Measurements from ENCODE around the gene MOV10.
"Not testable (repeated sequence)": the region's sequence is repeated elsewhere in the genome, so short reads cannot be mapped to it uniquely, and the experiment has no call there.

MOV10 gene

GRCh38 chr1:112633628-112634027 lies 40.8 kb upstream of the MOV10 start:
- no peak overlapping the region for H3K4me3 ChIP-seq (replicated peaks; ENCODE audit: low read depth, low read length)
- no peak for DNase-seq (ENCODE audit: low read depth)
- no peak for TF ChIP-seq CTCF (IDR thresholded peaks at IDR 0.05; ENCODE audit: low read length, missing control alignments)

DNA sequence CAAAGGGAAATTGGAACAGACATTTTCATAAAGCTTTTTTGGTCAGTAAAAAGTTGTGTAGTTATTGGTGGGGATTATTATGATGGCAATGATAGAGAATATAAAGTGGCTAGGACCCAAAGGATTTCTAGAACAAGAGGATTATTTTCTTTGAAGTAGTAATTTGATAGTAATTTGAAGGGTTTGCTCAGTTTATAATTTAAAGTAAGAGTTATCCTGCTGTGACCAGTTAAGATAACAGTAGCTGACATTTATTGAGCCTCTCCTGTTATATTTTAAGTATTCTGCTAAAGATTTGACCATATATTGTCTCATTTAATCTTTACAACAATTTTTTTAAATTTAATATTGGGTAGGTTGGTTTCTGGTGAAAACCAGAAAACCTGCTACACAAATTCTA lies 40.1 kb upstream of the MOV10 start:
- no peak for DNase-seq (ENCODE audit: low read depth)
- no peak overlapping the region for H3K4me3 ChIP-seq (replicated peaks; ENCODE audit: low read depth, low read length)
- no peak for TF ChIP-seq CTCF (IDR thresholded peaks at IDR 0.05; ENCODE audit: low read length, missing control alignments)

- no peak overlapping the region for H3K4me3 ChIP-seq (replicated peaks; ENCODE audit: low read depth, low read length)
- no peak for TF ChIP-seq CTCF (IDR thresholded peaks at IDR 0.05; ENCODE audit: low read length, missing control alignments)
- no peak for DNase-seq (ENCODE audit: low read depth)
Observed at GRCh38 chr1:112636056-112636455, 38.4 kb upstream of the MOV10 start.

- H3K4me3 ChIP-seq (replicated peaks; ENCODE audit: low read depth, low read length) = no peak overlapping the region
- no peak for TF ChIP-seq CTCF (IDR thresholded peaks at IDR 0.05; ENCODE audit: low read length, missing control alignments)
- no peak for DNase-seq (ENCODE audit: low read depth)
Observed at GRCh38 chr1:112636597-112637253, 37.7 kb upstream of the MOV10 start.

GRCh38 chr1:112637254-112638109 lies 37.0 kb upstream of the MOV10 start:
- DNase-seq (ENCODE audit: low read depth) = peak; percentile 50
- H3K4me3 ChIP-seq (replicated peaks; ENCODE audit: low read depth, low read length) = no peak overlapping the region
- no peak for TF ChIP-seq CTCF (IDR thresholded peaks at IDR 0.05; ENCODE audit: low read length, missing control alignments)

GRCh38 chr1:112638110-112638428 lies 36.4 kb upstream of the MOV10 start:
- no peak for DNase-seq (ENCODE audit: low read depth)
- no peak overlapping the region for H3K4me3 ChIP-seq (replicated peaks; ENCODE audit: low read depth, low read length)

GRCh38 chr1:112640437-112640836 lies 34.0 kb upstream of the MOV10 start:
- DNase-seq (ENCODE audit: low read depth); H3K4me3 ChIP-seq (replicated peaks; ENCODE audit: low read depth, low read length): not testable (repeated sequence)

More at GRCh38 chr1:112638110-112638428, 36.4 kb upstream of the MOV10 start:
- no peak for TF ChIP-seq CTCF (IDR thresholded peaks at IDR 0.05; ENCODE audit: low read length, missing control alignments)

All from fibroblast of pulmonary artery (primary cell).